ENCODE measurements around the gene KRT10.

KRT10 gene

DNA sequence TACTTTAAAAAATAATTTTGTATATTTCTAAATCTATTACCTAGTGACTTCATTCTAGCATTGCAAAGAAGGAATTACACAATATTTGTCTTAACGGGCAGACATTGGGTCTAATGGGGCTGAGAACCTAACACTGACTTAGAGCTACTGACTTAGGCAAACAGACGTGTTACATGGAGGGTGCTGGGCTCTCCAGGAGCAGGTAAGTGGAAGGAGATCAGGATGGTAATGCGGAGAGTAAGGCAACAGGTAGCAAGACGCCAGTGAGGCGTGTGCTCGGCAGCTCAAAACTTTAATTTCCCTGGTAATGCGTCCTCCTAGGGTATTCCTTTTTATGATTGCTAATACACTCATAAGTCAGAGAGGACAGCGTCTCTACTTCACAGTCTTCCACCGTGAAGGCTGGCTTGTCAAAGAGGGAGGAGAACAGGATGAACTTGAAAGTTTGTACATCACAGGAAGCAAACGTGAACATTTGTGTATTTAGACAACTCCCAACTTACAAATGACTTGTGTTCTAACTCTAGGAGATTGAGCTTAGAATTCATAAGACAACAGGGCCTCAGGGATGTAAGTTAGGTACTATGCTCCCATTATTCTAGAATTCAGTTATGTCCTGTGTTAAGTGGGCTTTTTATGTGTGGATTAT is 27.3 kb downstream of the KRT10 start:
- H3K79me2 ChIP-seq (ENCODE audit: insufficient read depth, low read length), result no peaks in the 10 kb centered on the region
- H3K4me2 ChIP-seq (ENCODE audit: insufficient read depth, low read length), result no peak overlapping the region
- no peaks in the 10 kb centered on the region for H4K20me1 ChIP-seq (ENCODE audit: insufficient read depth, low read length)
- no peaks in the 10 kb centered on the region for H3K9me3 ChIP-seq (ENCODE audit: insufficient read depth, low read length, severe bottlenecking)
- no peaks in the 10 kb centered on the region for H3K36me3 ChIP-seq (ENCODE audit: insufficient read depth, low read length)
- H3K4me3 ChIP-seq (ENCODE audit: low read depth in 1 of 2, low read length in 2 of 2), result no peak overlapping the region
- DNase-seq (no peak), ATAC-seq (ENCODE audit: insufficient read depth, low read depth) (no peak)
- H3K4me1 ChIP-seq (ENCODE audit: insufficient read depth, low read length), result no peaks in the 10 kb centered on the region
- H3K27me3 ChIP-seq (ENCODE audit: insufficient read depth, low read length, poor library complexity), result peaks cover 38% of the 10 kb centered on the region
- no peak for TF ChIP-seq EZH2 (IDR thresholded peaks at IDR 0.05; ENCODE audit: borderline replicate concordance, low read depth, low read length, severe bottlenecking)
- TF ChIP-seq, protein P1, sequence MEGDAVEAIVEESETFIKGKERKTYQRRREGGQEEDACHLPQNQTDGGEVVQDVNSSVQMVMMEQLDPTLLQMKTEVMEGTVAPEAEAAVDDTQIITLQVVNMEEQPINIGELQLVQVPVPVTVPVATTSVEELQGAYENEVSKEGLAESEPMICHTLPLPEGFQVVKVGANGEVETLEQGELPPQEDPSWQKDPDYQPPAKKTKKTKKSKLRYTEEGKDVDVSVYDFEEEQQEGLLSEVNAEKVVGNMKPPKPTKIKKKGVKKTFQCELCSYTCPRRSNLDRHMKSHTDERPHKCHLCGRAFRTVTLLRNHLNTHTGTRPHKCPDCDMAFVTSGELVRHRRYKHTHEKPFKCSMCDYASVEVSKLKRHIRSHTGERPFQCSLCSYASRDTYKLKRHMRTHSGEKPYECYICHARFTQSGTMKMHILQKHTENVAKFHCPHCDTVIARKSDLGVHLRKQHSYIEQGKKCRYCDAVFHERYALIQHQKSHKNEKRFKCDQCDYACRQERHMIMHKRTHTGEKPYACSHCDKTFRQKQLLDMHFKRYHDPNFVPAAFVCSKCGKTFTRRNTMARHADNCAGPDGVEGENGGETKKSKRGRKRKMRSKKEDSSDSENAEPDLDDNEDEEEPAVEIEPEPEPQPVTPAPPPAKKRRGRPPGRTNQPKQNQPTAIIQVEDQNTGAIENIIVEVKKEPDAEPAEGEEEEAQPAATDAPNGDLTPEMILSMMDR (IDR thresholded peaks at IDR 0.05; ENCODE audit: borderline replicate concordance, extremely low read depth, low read length, poor library complexity, severe bottlenecking), result no peak
- no peak overlapping the region for H2AFZ ChIP-seq (ENCODE audit: low read depth, low read length)
- H3K9ac ChIP-seq (ENCODE audit: low read depth, low read length), result no peak overlapping the region
- no peak overlapping the region for H3K27ac ChIP-seq (ENCODE audit: low read length)

DNA sequence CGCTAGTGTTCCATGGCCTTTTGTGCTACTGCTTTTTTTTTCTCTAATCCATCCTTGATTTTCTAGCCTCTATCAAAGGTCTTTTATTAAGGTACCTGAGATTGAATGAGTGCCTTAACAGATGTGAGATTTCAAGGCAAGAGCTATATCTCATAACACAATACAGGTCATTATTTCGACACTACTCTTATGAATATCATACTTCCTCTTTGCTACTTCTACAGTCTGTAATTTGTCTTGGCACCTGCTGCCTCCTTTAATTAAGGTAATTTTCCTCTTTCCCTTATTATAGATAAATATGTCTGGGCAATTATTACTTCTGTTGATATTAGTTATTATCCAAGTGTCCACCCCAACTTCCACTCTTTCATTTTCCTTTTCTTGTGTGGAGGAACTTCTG is 27.9 kb downstream of the KRT10 start:
- no peaks in the 10 kb centered on the region for H4K20me1 ChIP-seq (ENCODE audit: insufficient read depth, low read length)
- no peak for DNase-seq
- TF ChIP-seq, protein P1 (IDR thresholded peaks at IDR 0.05; ENCODE audit: borderline replicate concordance, extremely low read depth, low read length, poor library complexity, severe bottlenecking), result no peak
- TF ChIP-seq EZH2 (IDR thresholded peaks at IDR 0.05; ENCODE audit: borderline replicate concordance, low read depth, low read length, severe bottlenecking), result no peak
- no peak for ATAC-seq (ENCODE audit: insufficient read depth, low read depth)
- no peak overlapping the region for H3K4me2 ChIP-seq (ENCODE audit: insufficient read depth, low read length)
- peaks cover 34% of the 10 kb centered on the region for H3K27me3 ChIP-seq (ENCODE audit: insufficient read depth, low read length, poor library complexity)
- no peak overlapping the region for H3K4me3 ChIP-seq (ENCODE audit: low read depth in 1 of 2, low read length in 2 of 2)
- H3K9ac ChIP-seq (ENCODE audit: low read depth, low read length), result no peak overlapping the region
- no peaks in the 10 kb centered on the region for H3K79me2 ChIP-seq (ENCODE audit: insufficient read depth, low read length)
- no peak overlapping the region for H2AFZ ChIP-seq (ENCODE audit: low read depth, low read length)
- H3K4me1 ChIP-seq (ENCODE audit: insufficient read depth, low read length), result no peaks in the 10 kb centered on the region
- H3K36me3 ChIP-seq (ENCODE audit: insufficient read depth, low read length), result no peaks in the 10 kb centered on the region
- H3K9me3 ChIP-seq (ENCODE audit: insufficient read depth, low read length, severe bottlenecking), result no peaks in the 10 kb centered on the region
- H3K27ac ChIP-seq (ENCODE audit: low read length), result no peak overlapping the region

DNA sequence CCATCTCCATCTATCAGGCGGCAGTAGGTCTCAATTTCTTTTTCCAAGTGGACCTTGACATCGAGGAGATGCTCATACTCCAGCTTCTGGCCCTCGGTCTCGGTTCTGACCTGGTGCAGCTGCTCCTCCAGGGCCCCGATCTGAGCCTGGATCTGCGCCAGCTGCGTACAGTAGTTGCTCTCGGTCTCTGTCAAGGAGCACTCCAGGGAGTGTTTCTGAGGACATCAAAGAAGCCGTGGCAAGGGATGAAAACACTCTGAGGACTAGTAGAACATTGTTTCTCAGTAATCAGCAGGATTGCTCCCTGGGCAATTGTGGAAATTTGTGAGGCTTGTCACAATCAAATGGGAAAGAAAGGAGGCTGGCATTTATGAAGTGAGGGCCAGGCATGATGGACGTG is 28.6 kb downstream of the KRT10 start:
- ATAC-seq (ENCODE audit: insufficient read depth, low read depth), result no peak
- Histone ChIP-seq H3K4me2 (ENCODE audit: insufficient read depth, low read length) (no peak overlapping the region), H3K27me3 (ENCODE audit: insufficient read depth, low read length, poor library complexity) (peaks cover 32% of the 10 kb centered on the region), H3K27ac (ENCODE audit: low read length) (no peak overlapping the region), H3K79me2 (ENCODE audit: insufficient read depth, low read length) (no peaks in the 10 kb centered on the region), H3K9me3 (ENCODE audit: insufficient read depth, low read length, severe bottlenecking) (no peaks in the 10 kb centered on the region), H3K4me3 (ENCODE audit: low read depth in 1 of 2, low read length in 2 of 2) (no peak overlapping the region), H3K9ac (ENCODE audit: low read depth, low read length) (no peak overlapping the region), H2AFZ (ENCODE audit: low read depth, low read length) (no peak overlapping the region), H3K4me1 (ENCODE audit: insufficient read depth, low read length) (no peaks in the 10 kb centered on the region), H3K36me3 (ENCODE audit: insufficient read depth, low read length) (no peaks in the 10 kb centered on the region), H4K20me1 (ENCODE audit: insufficient read depth, low read length) (no peaks in the 10 kb centered on the region)
- DNase-seq, result no peak
- TF ChIP-seq, protein P1 (IDR thresholded peaks at IDR 0.05; ENCODE audit: borderline replicate concordance, extremely low read depth, low read length, poor library complexity, severe bottlenecking), result no peak
- no peak for TF ChIP-seq EZH2 (IDR thresholded peaks at IDR 0.05; ENCODE audit: borderline replicate concordance, low read depth, low read length, severe bottlenecking)

All from DND-41 (cell line).